Measurements from ENCODE around the gene LARP4.
"Not testable (repeated sequence)": the region's sequence is repeated elsewhere in the genome, so short reads cannot be mapped to it uniquely, and the experiment has no call there.

LARP4 gene

GRCh38 chr12:50387972-50388478, 12.7 kb upstream of the LARP4 start:
- Histone ChIP-seq H3K9ac (ENCODE audit: low read depth, low read length) (peak overlapping the region; percentile 35; the same call in 1 of the 2 replicates), H3K4me1 (ENCODE audit: insufficient read depth, low read length) (peaks cover 20% of the 10 kb centered on the region), H3K36me3 (ENCODE audit: insufficient read depth, low read length) (no peaks in the 10 kb centered on the region), H3K9me3 (ENCODE audit: control insufficient read depth, insufficient read depth, low read length) (no peaks in the 10 kb centered on the region)

- H3K9ac ChIP-seq (ENCODE audit: low read depth, low read length), result peak overlapping the region; percentile 35; the same call in 1 of the 2 replicates
- H3K9me3 ChIP-seq (ENCODE audit: control insufficient read depth, insufficient read depth, low read length); H3K36me3 ChIP-seq (ENCODE audit: insufficient read depth, low read length): not testable (repeated sequence)
- H3K4me1 ChIP-seq (ENCODE audit: insufficient read depth, low read length), result peaks cover 20% of the 10 kb centered on the region
These were observed 11.9 kb upstream of the LARP4 start for GRCh38 chr12:50388793-50389192.

- Histone ChIP-seq H3K36me3 (ENCODE audit: insufficient read depth, low read length) (no peaks in the 10 kb centered on the region), H3K9me3 (ENCODE audit: control insufficient read depth, insufficient read depth, low read length) (no peaks in the 10 kb centered on the region), H3K4me1 (ENCODE audit: insufficient read depth, low read length) (peaks cover 20% of the 10 kb centered on the region), H3K9ac (ENCODE audit: low read depth, low read length) (no peak overlapping the region)
These were observed 10.4 kb upstream of the LARP4 start for GRCh38 chr12:50390316-50390741.

GRCh38 chr12:50394469-50395029, 6.1 kb upstream of the LARP4 start:
- Histone ChIP-seq H3K9me3 (ENCODE audit: control insufficient read depth, insufficient read depth, low read length) (no peaks in the 10 kb centered on the region), H3K36me3 (ENCODE audit: insufficient read depth, low read length) (no peaks in the 10 kb centered on the region), H3K4me1 (ENCODE audit: insufficient read depth, low read length) (peaks cover 6% of the 10 kb centered on the region; the same call in 1 of the 2 replicates), H3K9ac (ENCODE audit: low read depth, low read length) (no peak overlapping the region)

GRCh38 chr12:50397117-50397650, 3.5 kb upstream of the LARP4 start:
- no peak overlapping the region for H3K9ac ChIP-seq (ENCODE audit: low read depth, low read length)
- H3K36me3 ChIP-seq (ENCODE audit: insufficient read depth, low read length), result no peaks in the 10 kb centered on the region
- H3K4me1 ChIP-seq (ENCODE audit: insufficient read depth, low read length), result no peaks in the 10 kb centered on the region
- no peaks in the 10 kb centered on the region for H3K9me3 ChIP-seq (ENCODE audit: control insufficient read depth, insufficient read depth, low read length)

GRCh38 chr12:50398931-50399330, 1.8 kb upstream of the LARP4 start:
- Histone ChIP-seq H3K4me1 (ENCODE audit: insufficient read depth, low read length) (0 out of 2 replicates have a peak, but pooled peaks cover 8% of the 10 kb centered on the region), H3K36me3 (ENCODE audit: insufficient read depth, low read length) (no peaks in the 10 kb centered on the region), H3K9ac (ENCODE audit: low read depth, low read length) (no peak overlapping the region), H3K9me3 (ENCODE audit: control insufficient read depth, insufficient read depth, low read length) (no peaks in the 10 kb centered on the region)

- 0 out of 2 replicates have a peak, but pooled peaks cover 8% of the 10 kb centered on the region for H3K4me1 ChIP-seq (ENCODE audit: insufficient read depth, low read length)
- no peaks in the 10 kb centered on the region; the same call in 1 of the 2 replicates for H3K36me3 ChIP-seq (ENCODE audit: insufficient read depth, low read length)
- H3K9me3 ChIP-seq (ENCODE audit: control insufficient read depth, insufficient read depth, low read length), result no peaks in the 10 kb centered on the region
- peak overlapping the region; percentile 99 for H3K9ac ChIP-seq (ENCODE audit: low read depth, low read length)
These were observed 514 bp upstream of the LARP4 start for GRCh38 chr12:50400104-50400637.

GRCh38 chr12:50401500-50402081, 906 bp downstream of the LARP4 start:
- Histone ChIP-seq H3K9ac (ENCODE audit: low read depth, low read length) (peak overlapping the region; percentile 99), H3K9me3 (ENCODE audit: control insufficient read depth, insufficient read depth, low read length) (no peaks in the 10 kb centered on the region), H3K4me1 (ENCODE audit: insufficient read depth, low read length) (0 out of 2 replicates have a peak, but pooled peaks cover 8% of the 10 kb centered on the region), H3K36me3 (ENCODE audit: insufficient read depth, low read length) (no peaks in the 10 kb centered on the region; the same call in 1 of the 2 replicates)

- Histone ChIP-seq H3K36me3 (ENCODE audit: insufficient read depth, low read length) (no peaks in the 10 kb centered on the region; the same call in 1 of the 2 replicates), H3K9ac (ENCODE audit: low read depth, low read length) (peak overlapping the region; percentile 99), H3K4me1 (ENCODE audit: insufficient read depth, low read length) (0 out of 2 replicates have a peak, but pooled peaks cover 8% of the 10 kb centered on the region), H3K9me3 (ENCODE audit: control insufficient read depth, insufficient read depth, low read length) (no peaks in the 10 kb centered on the region)
These were observed 1.7 kb downstream of the LARP4 start for GRCh38 chr12:50402264-50403000.

- H3K4me1 ChIP-seq (ENCODE audit: insufficient read depth, low read length), result 0 out of 2 replicates have a peak, but pooled peaks cover 8% of the 10 kb centered on the region
- H3K9me3 ChIP-seq (ENCODE audit: control insufficient read depth, insufficient read depth, low read length), result no peaks in the 10 kb centered on the region
- no peaks in the 10 kb centered on the region; the same call in 1 of the 2 replicates for H3K36me3 ChIP-seq (ENCODE audit: insufficient read depth, low read length)
- H3K9ac ChIP-seq (ENCODE audit: low read depth, low read length), result peak overlapping the region; percentile 99
These were observed 2.3 kb downstream of the LARP4 start for GRCh38 chr12:50403001-50403440.

- no peak overlapping the region for H3K9ac ChIP-seq (ENCODE audit: low read depth, low read length)
- no peaks in the 10 kb centered on the region for H3K9me3 ChIP-seq (ENCODE audit: control insufficient read depth, insufficient read depth, low read length)
- 0 out of 2 replicates have a peak, but pooled peaks cover 8% of the 10 kb centered on the region for H3K4me1 ChIP-seq (ENCODE audit: insufficient read depth, low read length)
- no peaks in the 10 kb centered on the region; the same call in 1 of the 2 replicates for H3K36me3 ChIP-seq (ENCODE audit: insufficient read depth, low read length)
These were observed 3.6 kb downstream of the LARP4 start for GRCh38 chr12:50404307-50404706.

GRCh38 chr12:50411051-50411660, 10.5 kb downstream of the LARP4 start:
- H3K9me3 ChIP-seq (ENCODE audit: control insufficient read depth, insufficient read depth, low read length), result no peaks in the 10 kb centered on the region
- H3K4me1 ChIP-seq (ENCODE audit: insufficient read depth, low read length), result no peaks in the 10 kb centered on the region
- H3K36me3 ChIP-seq (ENCODE audit: insufficient read depth, low read length), result no peaks in the 10 kb centered on the region
- H3K9ac ChIP-seq (ENCODE audit: low read depth, low read length), result no peak overlapping the region

GRCh38 chr12:50415899-50416479, 15.3 kb downstream of the LARP4 start:
- H3K9ac ChIP-seq (ENCODE audit: low read depth, low read length), result no peak overlapping the region
- H3K4me1 ChIP-seq (ENCODE audit: insufficient read depth, low read length), result no peaks in the 10 kb centered on the region
- no peaks in the 10 kb centered on the region for H3K9me3 ChIP-seq (ENCODE audit: control insufficient read depth, insufficient read depth, low read length)
- no peaks in the 10 kb centered on the region for H3K36me3 ChIP-seq (ENCODE audit: insufficient read depth, low read length)
